Measurements from ENCODE around the gene ERCC1. TPM values are rescaled to one million over a fixed set of nuclear protein-coding genes. Genes with fewer than 3 reads are reported as not detected.
A peak's percentile ranks its signal among the peaks of the same experiment; 100 is the strongest.

ERCC1 gene
- total RNA-seq, 6 experiments from 2014 or later, result 19.2 to 29.4 (median 22.6) TPM

- Histone ChIP-seq H3K9me3 (no peaks in the 10 kb centered on the region), H3K27me3 (no peaks in the 10 kb centered on the region), H3K4me3 (no peak overlapping the region), H3K27ac (no peak overlapping the region), H3K36me3 (no peaks in the 10 kb centered on the region), H3K4me1 (no peaks in the 10 kb centered on the region)
- 100% methylated on average over 1 of the region's 1 CpG for WGBS (ENCODE audit: insufficient coverage, low coverage, low lambda C conversion rate, missing lambda C conversion rate)
- DNase-seq (no peak), ATAC-seq (no peak)
- intact Hi-C loops (cut with DNase I), result no loop called here
- TF ChIP-seq POLR2A (IDR thresholded peaks at IDR 0.05) (no peak), CTCF (IDR thresholded peaks at IDR 0.05) (no peak)
These were observed 43.6 kb downstream of the ERCC1 start for GRCh38 chr19:45380107-45380506.

DNA sequence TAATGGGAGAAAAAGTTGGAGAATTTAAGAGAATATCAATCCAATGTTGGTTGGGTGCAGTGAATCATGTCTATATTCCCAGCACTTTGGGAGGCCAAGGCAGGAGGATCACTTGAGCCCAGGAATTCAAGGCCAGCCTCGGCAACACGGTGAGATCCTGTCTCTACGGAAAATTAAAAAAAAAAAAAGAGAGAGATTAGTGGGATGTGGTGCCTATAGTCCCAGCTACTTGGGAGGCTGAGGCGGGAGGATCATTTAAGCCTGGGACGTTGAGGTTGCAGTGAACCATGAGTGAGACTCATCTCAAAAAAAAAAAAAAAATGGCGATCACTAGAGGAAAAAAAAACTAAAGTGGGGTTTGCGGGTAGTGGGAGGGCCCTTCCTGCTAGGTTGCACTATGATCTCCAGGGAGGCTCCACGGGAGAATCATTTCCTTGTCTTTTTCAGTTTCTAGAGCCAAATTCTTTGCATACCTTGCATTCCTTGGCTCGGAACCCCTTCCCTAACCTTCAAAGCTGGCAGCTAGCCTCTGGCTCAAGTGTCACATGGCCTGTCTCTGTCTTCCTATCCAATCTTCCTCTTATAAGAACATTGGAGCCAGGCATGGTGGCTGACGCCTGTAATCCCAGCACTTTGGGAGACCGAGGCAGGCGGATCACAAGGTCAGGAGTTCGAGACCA, 47.5 kb downstream of the ERCC1 start:
- Histone ChIP-seq H3K27ac (no peak overlapping the region), H3K4me3 (no peak overlapping the region), H3K4me1 (no peaks in the 10 kb centered on the region), H3K27me3 (no peaks in the 10 kb centered on the region), H3K36me3 (no peaks in the 10 kb centered on the region), H3K9me3 (no peaks in the 10 kb centered on the region)
- no peak for TF ChIP-seq CTCF (IDR thresholded peaks at IDR 0.05)
- TF ChIP-seq POLR2A (IDR thresholded peaks at IDR 0.05), result no peak
- intact Hi-C loops (cut with DNase I), result no loop called here
- WGBS (ENCODE audit: insufficient coverage, low coverage, low lambda C conversion rate, missing lambda C conversion rate), result 39% methylated on average over 12 of the region's 13 CpGs
- peak; percentile 56 to 88 (median 68) for ATAC-seq
- no peak for DNase-seq

DNA sequence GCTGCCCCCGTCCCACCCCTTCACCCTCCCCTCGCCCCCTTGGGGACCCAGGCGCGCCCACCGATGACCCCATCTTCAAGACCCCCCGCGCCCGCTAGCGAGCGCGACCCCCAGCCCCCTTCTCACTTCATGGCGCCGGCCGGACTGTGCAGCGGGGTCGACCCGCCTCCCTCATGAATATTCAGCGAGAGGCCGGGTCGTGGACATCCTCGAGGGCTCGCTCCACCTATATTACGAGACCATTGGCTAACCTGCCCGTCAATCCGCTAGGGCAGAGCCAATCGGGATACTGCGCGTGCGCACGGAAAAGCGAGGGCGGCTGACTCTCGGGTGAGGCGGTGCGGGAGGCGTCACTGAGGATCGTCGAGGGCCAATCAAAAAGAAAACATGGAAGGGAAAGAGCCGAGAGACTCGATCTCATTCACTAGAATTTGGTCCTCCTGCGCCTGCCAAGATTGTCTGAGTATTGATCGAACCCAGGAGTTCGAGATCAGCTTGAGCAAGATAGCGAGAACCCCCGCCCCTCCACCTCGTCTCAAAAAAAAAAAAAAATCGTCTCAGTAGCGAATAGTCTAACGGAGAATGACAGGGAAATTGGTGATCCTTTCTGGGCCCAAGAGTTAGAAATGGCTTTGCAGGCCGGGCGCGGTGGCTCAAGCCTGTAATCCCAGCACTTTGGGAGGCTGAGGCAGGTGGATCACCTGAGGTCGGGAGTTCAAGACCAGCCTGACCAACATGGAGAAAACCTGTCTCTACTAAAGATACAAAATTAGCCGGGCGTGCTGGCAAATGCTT, 53.1 kb downstream of the ERCC1 start, which contains the start of gene ERCC2:
ERCC2 (minus strand) TSS at position 164 of the 795 bp plus-strand sequence; CDS start at position 131, 33 bp downstream.
- H3K27me3 ChIP-seq, result no peaks in the 10 kb centered on the region
- peaks cover 0 to 4% (median 0%) of the 10 kb centered on the region in 4 donors for H3K4me1 ChIP-seq
- no peak for TF ChIP-seq CTCF (IDR thresholded peaks at IDR 0.05)
- intact Hi-C loops (cut with DNase I), result no loop called here
- no peaks in the 10 kb centered on the region for H3K36me3 ChIP-seq
- WGBS (ENCODE audit: insufficient coverage, low coverage, low lambda C conversion rate, missing lambda C conversion rate), result 2% methylated on average over 37 of the region's 55 CpGs
- peak within 1 kb of the TSS; percentile 75 to 91 (median 84) for H3K4me3 ChIP-seq
- peak within 1 kb of the TSS; percentile 41 to 63 (median 58) for H3K27ac ChIP-seq
- no peaks in the 10 kb centered on the region for H3K9me3 ChIP-seq
- ATAC-seq (peak; percentile 98 to 100 (median 98)), DNase-seq (peak; percentile 98 to 100 (median 98))

- TF ChIP-seq POLR2A (IDR thresholded peaks at IDR 0.05), result no peak
- no peak for TF ChIP-seq CTCF (IDR thresholded peaks at IDR 0.05)
- Histone ChIP-seq H3K4me3 (no peak overlapping the region), H3K9me3 (no peaks in the 10 kb centered on the region), H3K27ac (no peak overlapping the region), H3K4me1 (peaks cover 0 to 4% (median 0%) of the 10 kb centered on the region in 4 donors), H3K36me3 (peaks cover 0 to 3% (median 0%) of the 10 kb centered on the region in 4 donors), H3K27me3 (no peaks in the 10 kb centered on the region)
- no peak for DNase-seq
- no CpG with 5 or more reads among the region's 11 CpGs for WGBS (ENCODE audit: insufficient coverage, low coverage, low lambda C conversion rate, missing lambda C conversion rate)
- no peak for ATAC-seq
- intact Hi-C loops (cut with DNase I), result no loop called here
These were observed 54.9 kb downstream of the ERCC1 start for GRCh38 chr19:45368737-45369340.

Measured in right lobe of liver (tissue), 6 donors.